Measurements from ENCODE around the gene BNC2. TPM values are rescaled to one million over a fixed set of nuclear protein-coding genes. Genes with fewer than 3 reads are reported as not detected.
A peak's percentile ranks its signal among the peaks of the same experiment; 100 is the strongest.

Gene BNC2
- total and polyA plus RNA-seq, 4 experiments from 2014 or later: not detected

DNA sequence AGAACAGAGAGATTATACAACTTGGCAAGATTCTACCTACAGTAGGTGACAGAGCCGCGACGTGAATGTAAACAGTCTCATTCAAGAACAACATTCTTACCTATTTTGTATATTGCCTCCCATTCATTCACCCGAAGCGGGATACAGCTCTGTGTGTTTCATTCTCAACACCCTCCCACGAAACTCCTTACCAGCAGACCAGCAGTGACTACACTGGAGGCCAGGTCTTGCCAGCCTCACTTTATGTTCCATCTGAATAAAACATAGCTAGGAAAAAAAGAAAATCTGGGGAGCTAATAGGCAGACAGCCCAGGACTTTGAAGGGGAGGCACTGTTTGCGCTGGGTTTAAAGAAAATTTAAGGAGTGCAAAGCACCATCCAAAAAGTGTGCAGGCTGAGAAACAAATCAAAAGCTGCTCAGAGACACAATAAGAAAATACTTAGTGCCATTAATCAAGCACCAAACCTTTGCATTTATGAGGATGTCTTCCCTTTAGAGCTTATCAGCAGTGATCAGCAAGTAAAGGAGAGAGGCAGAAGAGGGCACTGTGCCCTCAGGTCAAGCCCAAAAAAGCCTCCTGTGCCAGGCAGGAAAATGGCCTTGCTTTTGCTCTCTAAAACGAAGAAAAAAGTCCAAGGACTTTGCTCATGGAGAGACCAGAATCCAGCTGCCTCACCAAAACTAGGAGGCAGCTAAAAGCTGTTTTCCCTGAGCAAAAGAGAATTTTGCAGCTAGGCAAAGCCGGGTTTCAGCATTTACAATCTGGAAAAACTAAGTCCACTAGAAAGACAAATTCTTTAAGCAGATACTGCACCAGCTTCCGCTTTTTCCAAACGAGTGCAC is 295.1 kb downstream of the BNC2 start:
- intact Hi-C loops (cut with micrococcal nuclease): no loop called here
- Histone ChIP-seq H3K4me1 (ENCODE audit: insufficient read depth, low read length) (no peaks in the 10 kb centered on the region), H3K4me3 (ENCODE audit: low read length in 2 of 2) (no peak overlapping the region), H3K9me3 (ENCODE audit: control insufficient read depth in 1 of 2, low read length in 2 of 2) (no peaks in the 10 kb centered on the region), H3K27me3 (ENCODE audit: insufficient read depth, low read length) (no peaks in the 10 kb centered on the region), H3K36me3 (ENCODE audit: insufficient read depth, low read length) (no peaks in the 10 kb centered on the region), H3K27ac (ENCODE audit: low read depth, low read length) (no peak overlapping the region)
- Mint-ChIP-seq H3K4me3 (no peak overlapping the region), H3K36me3 (no peaks in the 10 kb centered on the region), H3K9me3 (peaks cover 0 to 10% (median 2%) of the 10 kb centered on the region in 8 donors), H3K27ac (no peak overlapping the region), H3K27me3 (no peaks in the 10 kb centered on the region), H3K4me1 (no peaks in the 10 kb centered on the region)
- CTCF ChIA-PET (ENCODE audit: partially characterized antibody): no interaction called here
- no peak for DNase-seq
- POLR2A ChIA-PET (ENCODE audit: partially characterized antibody): no interaction called here

DNA sequence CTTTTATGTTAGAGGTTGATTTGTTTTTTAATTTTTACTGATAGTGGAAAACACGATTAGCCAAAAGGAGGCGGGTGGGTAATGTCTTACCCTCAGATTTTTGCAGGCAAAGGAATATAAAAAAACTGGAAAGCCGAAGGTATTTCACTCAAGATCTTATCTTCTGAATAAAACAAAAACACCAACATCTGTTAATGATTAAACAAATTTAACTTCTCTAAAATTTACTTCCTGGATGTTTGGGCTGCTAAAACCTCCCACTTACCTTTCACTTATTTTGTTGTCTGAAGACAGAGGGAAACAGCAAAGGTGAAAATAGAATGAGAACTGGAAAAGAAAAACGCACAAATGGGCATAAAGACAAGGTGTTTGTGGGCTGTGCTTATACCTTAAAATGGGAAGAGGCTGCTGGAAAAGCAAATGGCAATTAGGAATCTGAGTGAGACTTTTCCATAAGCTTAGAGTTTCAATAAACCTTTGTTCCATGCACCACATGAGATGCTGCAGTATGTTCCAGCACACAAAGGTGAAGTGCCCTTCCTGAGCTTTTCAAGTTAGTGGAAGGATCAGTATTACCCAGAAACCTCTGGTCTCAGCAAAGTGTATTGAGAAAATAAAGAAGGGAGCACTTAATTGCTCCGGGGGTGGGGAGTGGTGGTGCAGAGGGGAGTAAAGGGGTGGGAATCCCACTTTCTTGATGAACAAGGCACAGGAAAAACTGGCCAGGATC is 298.3 kb downstream of the BNC2 start:
- no peaks in the 10 kb centered on the region for H3K4me1 Mint-ChIP-seq
- no peaks in the 10 kb centered on the region for H3K9me3 ChIP-seq (ENCODE audit: control insufficient read depth in 1 of 2, low read length in 2 of 2)
- no peak overlapping the region for H3K27ac ChIP-seq (ENCODE audit: low read depth, low read length)
- H3K9me3 Mint-ChIP-seq: peaks cover 0 to 10% (median 4%) of the 10 kb centered on the region in 8 donors
- H3K27me3 Mint-ChIP-seq: no peaks in the 10 kb centered on the region
- no peaks in the 10 kb centered on the region for H3K27me3 ChIP-seq (ENCODE audit: insufficient read depth, low read length)
- H3K4me3 Mint-ChIP-seq: no peak overlapping the region
- no peaks in the 10 kb centered on the region for H3K36me3 ChIP-seq (ENCODE audit: insufficient read depth, low read length)
- DNase-seq: no peak
- ChIA-PET CTCF (ENCODE audit: partially characterized antibody) (no interaction called here), POLR2A (ENCODE audit: partially characterized antibody) (no interaction called here)
- no peak overlapping the region for H3K4me3 ChIP-seq (ENCODE audit: low read length in 2 of 2)
- no peaks in the 10 kb centered on the region for H3K36me3 Mint-ChIP-seq
- no peaks in the 10 kb centered on the region for H3K4me1 ChIP-seq (ENCODE audit: insufficient read depth, low read length)
- intact Hi-C loops (cut with micrococcal nuclease): no loop called here
- H3K27ac Mint-ChIP-seq: no peak overlapping the region

DNA sequence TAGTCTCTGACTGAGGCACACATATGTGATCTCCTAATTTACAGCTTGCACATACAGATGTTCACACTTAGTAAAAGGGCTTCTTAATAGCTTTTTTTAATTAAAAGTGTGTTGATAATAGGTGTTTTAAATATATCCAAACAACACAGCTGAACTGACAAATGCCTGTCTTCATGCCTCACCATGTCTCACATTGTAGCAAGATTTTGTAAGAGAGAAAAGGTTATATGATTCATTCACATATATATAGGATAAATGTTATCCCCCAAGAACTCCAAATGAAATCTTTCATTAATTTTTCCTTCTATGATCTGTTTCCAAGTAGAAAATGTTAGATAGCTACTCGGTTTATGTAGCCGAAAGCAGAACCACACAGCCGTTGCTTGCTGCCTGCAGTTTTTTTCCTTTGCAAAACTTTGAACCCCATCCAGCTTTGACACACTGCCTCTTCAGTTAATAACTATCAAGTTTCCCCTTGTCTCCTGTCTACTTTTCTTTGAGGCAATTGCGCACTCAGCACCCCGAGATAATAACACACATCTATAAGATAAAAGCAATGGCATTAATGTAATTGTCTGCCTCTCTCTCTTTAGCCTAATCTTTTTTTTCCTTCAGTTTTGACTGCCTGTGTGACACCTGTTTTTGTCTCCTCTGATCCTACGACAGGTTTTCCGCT is 299.2 kb downstream of the BNC2 start:
- H3K36me3 ChIP-seq (ENCODE audit: insufficient read depth, low read length): no peaks in the 10 kb centered on the region
- Mint-ChIP-seq H3K27me3 (no peaks in the 10 kb centered on the region), H3K27ac (no peak overlapping the region), H3K9me3 (peaks cover 0 to 10% (median 4%) of the 10 kb centered on the region in 8 donors), H3K4me3 (no peak overlapping the region), H3K36me3 (no peaks in the 10 kb centered on the region), H3K4me1 (no peaks in the 10 kb centered on the region)
- H3K4me1 ChIP-seq (ENCODE audit: insufficient read depth, low read length): no peaks in the 10 kb centered on the region
- intact Hi-C loops (cut with micrococcal nuclease): no loop called here
- H3K27ac ChIP-seq (ENCODE audit: low read depth, low read length): no peak overlapping the region
- POLR2A ChIA-PET (ENCODE audit: partially characterized antibody): no interaction called here
- CTCF ChIA-PET (ENCODE audit: partially characterized antibody): no interaction called here
- H3K27me3 ChIP-seq (ENCODE audit: insufficient read depth, low read length): no peaks in the 10 kb centered on the region
- H3K9me3 ChIP-seq (ENCODE audit: control insufficient read depth in 1 of 2, low read length in 2 of 2): no peaks in the 10 kb centered on the region
- DNase-seq: no peak
- H3K4me3 ChIP-seq (ENCODE audit: low read length in 2 of 2): no peak overlapping the region

DNA sequence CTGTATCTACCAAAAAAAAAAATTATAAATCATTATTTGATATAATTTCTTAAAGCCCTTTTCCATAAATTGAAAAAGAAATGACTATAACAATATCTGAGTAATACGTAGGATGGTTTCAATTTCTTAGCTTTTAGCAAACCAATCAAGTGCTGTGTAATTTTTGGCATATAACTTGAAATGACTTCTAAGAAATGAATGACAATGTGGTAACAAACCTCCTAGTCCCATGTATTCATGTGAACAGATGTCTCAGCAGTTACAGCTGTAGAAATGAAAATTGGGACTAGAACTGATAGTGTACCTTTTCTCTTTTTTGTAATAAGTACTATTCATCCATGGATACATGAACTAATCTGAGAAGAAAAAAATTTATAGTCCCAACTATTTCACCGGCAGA is 307.0 kb downstream of the BNC2 start:
- CTCF ChIA-PET (ENCODE audit: partially characterized antibody): no interaction called here
- H3K4me3 ChIP-seq (ENCODE audit: low read length in 2 of 2): no peak overlapping the region
- H3K27me3 Mint-ChIP-seq: no peaks in the 10 kb centered on the region
- no peak overlapping the region for H3K27ac Mint-ChIP-seq
- POLR2A ChIA-PET (ENCODE audit: partially characterized antibody): no interaction called here
- H3K9me3 Mint-ChIP-seq: peaks cover 0 to 8% (median 4%) of the 10 kb centered on the region in 8 donors
- no peaks in the 10 kb centered on the region for H3K27me3 ChIP-seq (ENCODE audit: insufficient read depth, low read length)
- DNase-seq: no peak
- no peaks in the 10 kb centered on the region for H3K36me3 Mint-ChIP-seq
- H3K36me3 ChIP-seq (ENCODE audit: insufficient read depth, low read length): no peaks in the 10 kb centered on the region
- no peaks in the 10 kb centered on the region for H3K4me1 Mint-ChIP-seq
- no peaks in the 10 kb centered on the region for H3K4me1 ChIP-seq (ENCODE audit: insufficient read depth, low read length)
- H3K9me3 ChIP-seq (ENCODE audit: control insufficient read depth in 1 of 2, low read length in 2 of 2): no peaks in the 10 kb centered on the region
- H3K27ac ChIP-seq (ENCODE audit: low read depth, low read length): no peak overlapping the region
- intact Hi-C loops (cut with micrococcal nuclease): no loop called here
- no peak overlapping the region for H3K4me3 Mint-ChIP-seq

DNA sequence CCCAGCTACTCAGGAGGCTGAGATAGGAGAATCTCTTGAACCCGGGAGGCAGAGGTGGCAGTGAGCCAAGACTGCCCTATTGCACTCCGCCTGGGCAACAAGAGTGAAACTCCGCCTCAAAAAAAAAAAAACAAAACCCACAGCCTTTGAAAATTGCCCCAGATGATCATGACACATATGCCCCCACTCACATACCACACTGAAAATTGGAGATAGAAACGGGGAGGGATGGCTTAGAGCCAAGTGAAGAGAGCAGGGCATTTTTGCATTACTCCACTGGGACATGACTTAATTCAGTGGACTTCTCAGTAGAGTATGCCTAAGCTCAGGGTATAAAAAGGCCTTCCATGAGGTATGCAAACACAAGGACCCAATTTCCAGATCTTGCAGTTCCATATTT is 309.3 kb downstream of the BNC2 start:
- no peaks in the 10 kb centered on the region for H3K4me1 Mint-ChIP-seq
- no peak overlapping the region for H3K4me3 Mint-ChIP-seq
- ChIA-PET POLR2A (ENCODE audit: partially characterized antibody) (no interaction called here), CTCF (ENCODE audit: partially characterized antibody) (no interaction called here)
- H3K27ac Mint-ChIP-seq: peak overlapping the region in 1 of 7 donors; percentile 57
- Histone ChIP-seq H3K4me3 (ENCODE audit: low read length in 2 of 2) (no peak overlapping the region), H3K9me3 (ENCODE audit: control insufficient read depth in 1 of 2, low read length in 2 of 2) (no peaks in the 10 kb centered on the region), H3K4me1 (ENCODE audit: insufficient read depth, low read length) (no peaks in the 10 kb centered on the region), H3K36me3 (ENCODE audit: insufficient read depth, low read length) (no peaks in the 10 kb centered on the region), H3K27me3 (ENCODE audit: insufficient read depth, low read length) (no peaks in the 10 kb centered on the region), H3K27ac (ENCODE audit: low read depth, low read length) (no peak overlapping the region)
- intact Hi-C loops (cut with micrococcal nuclease): no loop called here
- H3K9me3 Mint-ChIP-seq: peaks cover 0 to 11% (median 4%) of the 10 kb centered on the region in 8 donors
- no peaks in the 10 kb centered on the region for H3K27me3 Mint-ChIP-seq
- H3K36me3 Mint-ChIP-seq: no peaks in the 10 kb centered on the region
- DNase-seq: no peak

DNA sequence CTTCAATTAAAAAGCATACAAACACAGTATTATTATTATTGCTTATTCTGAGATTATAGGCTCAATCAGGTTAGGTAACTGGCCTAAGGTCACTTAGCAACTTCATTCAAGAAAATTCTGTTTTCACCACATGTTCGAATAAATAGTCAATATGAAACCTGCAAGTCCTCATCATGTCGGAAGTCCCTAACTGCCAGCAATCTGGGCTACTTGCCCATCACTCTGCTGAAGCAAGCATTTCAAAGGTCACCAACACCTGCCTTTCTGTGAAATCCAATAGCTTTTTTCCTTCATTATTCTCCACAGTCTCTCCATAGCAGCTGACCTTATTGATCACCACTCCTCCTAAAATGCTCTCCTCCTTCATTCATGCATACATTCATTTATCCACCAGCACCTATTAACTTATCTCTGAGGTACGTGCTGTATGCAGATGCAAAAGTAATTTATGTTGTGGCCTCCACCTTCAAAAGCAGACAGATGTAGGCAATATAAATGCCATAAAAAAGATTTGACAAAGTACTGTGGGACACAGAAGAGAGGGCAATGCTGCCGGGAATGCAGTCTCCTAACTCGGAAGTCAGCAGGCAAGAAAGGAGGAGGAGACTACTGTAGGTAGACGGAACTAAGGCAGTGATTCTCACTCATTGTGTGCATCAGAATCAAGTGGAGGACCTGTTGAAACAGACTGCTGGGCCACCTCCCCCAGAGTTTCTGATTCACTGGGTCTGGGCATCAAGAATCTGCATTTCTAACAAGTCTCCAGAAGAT is 310.9 kb downstream of the BNC2 start:
- Mint-ChIP-seq H3K4me3 (no peak overlapping the region), H3K27ac (no peak overlapping the region), H3K4me1 (no peaks in the 10 kb centered on the region), H3K9me3 (peaks cover 0 to 14% (median 2%) of the 10 kb centered on the region in 8 donors), H3K36me3 (no peaks in the 10 kb centered on the region), H3K27me3 (no peaks in the 10 kb centered on the region)
- DNase-seq: no peak
- H3K27ac ChIP-seq (ENCODE audit: low read depth, low read length): no peak overlapping the region
- no peak overlapping the region for H3K4me3 ChIP-seq (ENCODE audit: low read length in 2 of 2)
- POLR2A ChIA-PET (ENCODE audit: partially characterized antibody): no interaction called here
- intact Hi-C loops (cut with micrococcal nuclease): no loop called here
- no peaks in the 10 kb centered on the region for H3K9me3 ChIP-seq (ENCODE audit: control insufficient read depth in 1 of 2, low read length in 2 of 2)
- H3K27me3 ChIP-seq (ENCODE audit: insufficient read depth, low read length): no peaks in the 10 kb centered on the region
- no peaks in the 10 kb centered on the region for H3K4me1 ChIP-seq (ENCODE audit: insufficient read depth, low read length)
- no peaks in the 10 kb centered on the region for H3K36me3 ChIP-seq (ENCODE audit: insufficient read depth, low read length)
- CTCF ChIA-PET (ENCODE audit: partially characterized antibody): no interaction called here

GRCh38 chr9:16555802-16556201 is 314.7 kb downstream of the BNC2 start:
- Mint-ChIP-seq H3K9me3 (peaks cover 0 to 23% (median 2%) of the 10 kb centered on the region in 8 donors), H3K36me3 (no peaks in the 10 kb centered on the region), H3K27ac (no peak overlapping the region), H3K4me3 (no peak overlapping the region), H3K27me3 (no peaks in the 10 kb centered on the region), H3K4me1 (no peaks in the 10 kb centered on the region)
- H3K9me3 ChIP-seq (ENCODE audit: control insufficient read depth in 1 of 2, low read length in 2 of 2): no peaks in the 10 kb centered on the region
- no peak for DNase-seq
- CTCF ChIA-PET (ENCODE audit: partially characterized antibody): no interaction called here
- no peaks in the 10 kb centered on the region for H3K27me3 ChIP-seq (ENCODE audit: insufficient read depth, low read length)
- POLR2A ChIA-PET (ENCODE audit: partially characterized antibody): no interaction called here
- intact Hi-C loops (cut with micrococcal nuclease): no loop called here
- H3K4me3 ChIP-seq (ENCODE audit: low read length in 2 of 2): no peak overlapping the region
- H3K36me3 ChIP-seq (ENCODE audit: insufficient read depth, low read length): no peaks in the 10 kb centered on the region
- no peaks in the 10 kb centered on the region for H3K4me1 ChIP-seq (ENCODE audit: insufficient read depth, low read length)
- H3K27ac ChIP-seq (ENCODE audit: low read depth, low read length): no peak overlapping the region

All from CD4-positive, alpha-beta memory T cell (primary cell).